ENCODE results near the gene STH.
A peak's percentile ranks its signal among the peaks of the same experiment; 100 is the strongest.

STH gene

GRCh38 chr17:45968732-45969131 lies 30.3 kb upstream of the STH start:
- DNase-seq, result no peak

- DNase-seq, result no peak
These were observed 29.3 kb upstream of the STH start for GRCh38 chr17:45969726-45970125.

GRCh38 chr17:45970659-45971058 lies 28.4 kb upstream of the STH start:
- DNase-seq, result no peak

GRCh38 chr17:45971698-45972141 lies 27.3 kb upstream of the STH start:
- DNase-seq, result no peak

- no peak for DNase-seq
These were observed 26.5 kb upstream of the STH start for GRCh38 chr17:45972531-45972930.

GRCh38 chr17:45973099-45973780 lies 25.8 kb upstream of the STH start:
- no peak for DNase-seq

GRCh38 chr17:45973946-45974859 lies 24.8 kb upstream of the STH start:
- DNase-seq, result peak; percentile 14

GRCh38 chr17:45974916-45975630 lies 24.0 kb upstream of the STH start:
- no peak for DNase-seq

- DNase-seq, result no peak
These were observed 23.3 kb upstream of the STH start for GRCh38 chr17:45975640-45976295.

- no peak for DNase-seq
These were observed 22.7 kb upstream of the STH start for GRCh38 chr17:45976391-45976754.

- DNase-seq, result no peak
These were observed 22.1 kb upstream of the STH start for GRCh38 chr17:45976755-45977505.

- DNase-seq, result no peak
These were observed 21.6 kb upstream of the STH start for GRCh38 chr17:45977506-45977824.

GRCh38 chr17:45977976-45978626 lies 20.9 kb upstream of the STH start:
- no peak for DNase-seq

- no peak for DNase-seq
These were observed 19.9 kb upstream of the STH start for GRCh38 chr17:45979137-45979536.

GRCh38 chr17:45980855-45981254 lies 18.2 kb upstream of the STH start:
- DNase-seq, result no peak

- no peak for DNase-seq
These were observed 17.7 kb upstream of the STH start for GRCh38 chr17:45981306-45981705.

- no peak for DNase-seq
These were observed 16.0 kb upstream of the STH start for GRCh38 chr17:45982791-45983613.

- DNase-seq, result no peak
These were observed 15.3 kb upstream of the STH start for GRCh38 chr17:45983614-45984310.

GRCh38 chr17:45984368-45984767 lies 14.7 kb upstream of the STH start:
- DNase-seq, result no peak

- no peak for DNase-seq
These were observed 13.6 kb upstream of the STH start for GRCh38 chr17:45985447-45985846.

Measured in NCI-H2171 (cell line).